Erythroblast (primary cell): ENCODE data around the gene NUDCD3.

Experiments used
- GATA1 ChIP-seq: IDR thresholded peaks from 2 replicates; pipeline ENCODE4 v1.6.1; 2011; ENCODE audit warnings: low read depth, mild to moderate bottlenecking, control low read depth, low read length, moderate library complexity
- POLR2A ChIP-seq: IDR thresholded peaks from 2 replicates; pipeline ENCODE4 v1.6.1; 2011; ENCODE audit warnings: mild to moderate bottlenecking, low read length

DNA sequence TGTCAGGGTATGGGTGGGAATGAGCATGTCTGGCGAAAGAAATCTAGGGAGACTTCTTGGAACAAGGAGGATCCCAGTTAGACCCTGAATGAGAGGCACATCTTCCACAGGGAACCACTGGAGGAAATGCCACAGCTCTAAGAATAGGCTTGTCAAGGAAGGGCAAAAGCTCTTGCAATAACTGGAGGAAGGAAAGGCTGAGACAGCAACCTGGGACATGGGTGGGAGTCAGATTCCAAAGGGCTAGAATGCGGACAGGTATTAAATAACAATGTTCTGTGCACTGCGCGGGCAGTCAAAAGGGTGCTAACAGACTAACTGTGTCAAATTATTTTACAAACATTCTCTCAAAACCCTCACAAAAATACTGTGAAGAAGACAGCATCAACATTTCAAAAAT is 4.5 kb downstream of the NUDCD3 start:
- TF ChIP-seq POLR2A (no peak), GATA1 (no peak)
